GM12878 (cell line): ENCODE data around the gene ARID4B. TPM values are rescaled to one million over a fixed set of nuclear protein-coding genes. Genes with fewer than 3 reads are reported as not detected.

Experiments used
- ATAC-seq: fragments of 200-7000 bp; cut with Tn5 transposase; 3 replicates; pipeline ENCODE4 v1.9.1; 2020; ENCODE audit warnings: mild to moderate bottlenecking, moderate library complexity
- BruUV-seq: library from RNA; stranded (reverse); fragments of 400-500 nt; replicated peaks from 2 replicates; lab custom pipeline; 2021; lab: Mats Ljungman, UMichigan
- CTCF ChIA-PET: fragments of 300-600 bp; sonication (Branson Sonifier 250); formaldehyde crosslinking; extraction: SDS; loops from one replicate; lab custom pipeline; 2021; ENCODE audit warnings: inconsistent platforms; lab: Yijun Ruan, JAX
- POLR2A ChIA-PET: fragments of 350-600 bp; formaldehyde crosslinking; extraction: SDS; loops from one replicate; lab custom pipeline; 2021; ENCODE audit warnings: inconsistent platforms; lab: Charles Lee
- RAD21 ChIA-PET: fragments of 300-600 bp; sonication (Branson Sonifier 250); formaldehyde crosslinking; loops from one replicate; lab custom pipeline; 2023; ENCODE audit warnings: antibody characterized with exemption; ENCODE audit not compliant: unreplicated experiment; lab: Charles Lee
- SMC1A ChIA-PET: fragments of 300-600 bp; sonication (Branson Sonifier 250); formaldehyde crosslinking; loops from one replicate; lab custom pipeline; 2023; ENCODE audit not compliant: unreplicated experiment, uncharacterized antibody; lab: Charles Lee
- DNase-seq: peaks from one replicate; pipeline ENCODE4 v3.0.0-alpha.2; 2011; ENCODE audit warnings: low read depth, low spot score
- FAIRE-seq: peaks from 3 replicates; lab custom pipeline; 2011; peaks lifted over from hg19 to GRCh38; lab: Jason Lieb, UNC
- H2AFZ ChIP-seq: 2 replicates; pipeline ENCODE4 v1.6.0; 2011; ENCODE audit warnings: low read depth, low read length, control low read depth; ENCODE audit not compliant: control insufficient read depth
- H3K27ac ChIP-seq: 2 replicates; pipeline ENCODE4 v1.5.1; 2011; ENCODE audit warnings: control low read depth; ENCODE audit not compliant: control insufficient read depth, insufficient read depth
- H3K27me3 ChIP-seq, 2 experiments: replicated peaks in 1 of 2; 2 replicates each; pipeline versions ENCODE4 v1.6.0 to v1.6.1; 2011; ENCODE audit warnings: low read length in 1 of 2; ENCODE audit not compliant: control insufficient read depth in 2 of 2, insufficient read depth in 2 of 2
- H3K36me3 ChIP-seq, 2 experiments: 2 replicates each; pipeline ENCODE4 v1.5.1; 2011; ENCODE audit warnings: low read length in 1 of 2; ENCODE audit not compliant: control insufficient read depth in 2 of 2, insufficient read depth in 2 of 2
- H3K4me1 ChIP-seq: 2 replicates; pipeline ENCODE4 v1.6.1; 2011; ENCODE audit warnings: mild to moderate bottlenecking, low read length, moderate library complexity, mixed read lengths; ENCODE audit not compliant: control insufficient read depth, insufficient read depth
- H3K4me2 ChIP-seq: 2 replicates; pipeline ENCODE4 v1.6.0; 2011; ENCODE audit warnings: control low read depth; ENCODE audit not compliant: control insufficient read depth, insufficient read depth
- H3K4me3 ChIP-seq: fragments of 200-600 bp; sonication (generic); 2 replicates; pipeline ENCODE4 v1.5.1; 2016
- H3K79me2 ChIP-seq: 2 replicates; pipeline ENCODE4 v1.6.0; 2011; ENCODE audit warnings: low read length; ENCODE audit not compliant: control insufficient read depth, insufficient read depth
- H3K9ac ChIP-seq: 2 replicates; pipeline ENCODE4 v1.8.0; 2011; ENCODE audit warnings: low read length, control low read depth, mixed read lengths; ENCODE audit not compliant: control insufficient read depth, insufficient read depth
- H3K9me3 ChIP-seq: replicated peaks from 3 replicates; pipeline ENCODE4 v1.5.1; 2011; ENCODE audit warnings: mild to moderate bottlenecking, low read length; ENCODE audit not compliant: control insufficient read depth, insufficient read depth
- H4K20me1 ChIP-seq: 2 replicates; pipeline ENCODE4 v1.6.0; 2011; ENCODE audit not compliant: control insufficient read depth, insufficient read depth
- BACH1 ChIP-seq: fragments of 450-650 bp; IDR thresholded peaks from 2 replicates; pipeline ENCODE4 v1.6.1; 2017; ENCODE audit warnings: mild to moderate bottlenecking, borderline replicate concordance
- E2F4 ChIP-seq: IDR thresholded peaks from 2 replicates; pipeline ENCODE4 v1.6.1; 2012; ENCODE audit warnings: low read depth, low read length, improper control_type of control experiment
- E4F1 ChIP-seq: fragments of 450-650 bp; IDR thresholded peaks from 2 replicates; pipeline ENCODE4 v1.6.1; 2018; ENCODE audit warnings: borderline replicate concordance, mild to moderate bottlenecking; ENCODE audit not compliant: partially characterized antibody
- EGR1 ChIP-seq, 2 experiments: IDR thresholded peaks; 1 replicate in 1 of 2; 2 replicates in 1 of 2; pipeline ENCODE4 v1.6.1; 2011 to 2012; ENCODE audit warnings: low read depth in 2 of 2, low read length in 2 of 2, borderline replicate concordance in 1 of 2, mild to moderate bottlenecking in 1 of 2, moderate library complexity in 1 of 2
- ESRRA ChIP-seq: IDR thresholded peaks from 2 replicates; pipeline ENCODE4 v1.6.1; 2012; ENCODE audit warnings: mild to moderate bottlenecking, low read length, improper control_type of control experiment
- FOS ChIP-seq: IDR thresholded peaks from 3 replicates; pipeline ENCODE4 v1.6.1; 2011; ENCODE audit warnings: borderline replicate concordance; ENCODE audit not compliant: insufficient read length; ENCODE audit errors: extremely low read depth
- MEF2A ChIP-seq: IDR thresholded peaks from 2 replicates; pipeline ENCODE4 v1.6.1; 2011; ENCODE audit warnings: low read depth, mild to moderate bottlenecking, low read length, moderate library complexity; ENCODE audit not compliant: insufficient read depth
- MLLT1 ChIP-seq: fragments of 450-650 bp; IDR thresholded peaks from 2 replicates; pipeline ENCODE4 v1.6.1; 2016; ENCODE audit warnings: mild to moderate bottlenecking
- NRF1 ChIP-seq: conservative IDR thresholded peaks from 2 replicates; pipeline ENCODE4 v1.6.1; 2011; ENCODE audit warnings: mild to moderate bottlenecking, low read depth, low read length, improper control_type of control experiment
- SKIL ChIP-seq: fragments of 450-650 bp; IDR thresholded peaks from 2 replicates; pipeline ENCODE4 v1.6.1; 2017; ENCODE audit warnings: mild to moderate bottlenecking, low read depth, inconsistent platforms; ENCODE audit not compliant: poor library complexity, severe bottlenecking
- SMC3 ChIP-seq: IDR thresholded peaks from 2 replicates; pipeline ENCODE4 v1.6.1; 2011; ENCODE audit warnings: low read length, improper control_type of control experiment, borderline replicate concordance
- ZBTB33 ChIP-seq: fragments of 450-650 bp; IDR thresholded peaks from 2 replicates; pipeline ENCODE4 v1.6.1; 2017; ENCODE audit warnings: mild to moderate bottlenecking
- ZNF24 ChIP-seq: fragments of 450-650 bp; IDR thresholded peaks from 2 replicates; pipeline ENCODE4 v1.6.1; 2017; ENCODE audit warnings: antibody characterized with exemption, mild to moderate bottlenecking
- WGBS: methylation state at CpG from one replicate; pipeline ENCODE4 v1.1.6; 2016; ENCODE audit warnings: low lambda C conversion rate; ENCODE audit not compliant: insufficient replicate concordance, insufficient coverage; ENCODE audit errors: missing lambda C conversion rate; 5-methylcytosine and 5-hydroxymethylcytosine counted together
- in situ Hi-C: fragments of 300-500 bp; cut with MboI; formaldehyde crosslinking; loops from 9 replicates; pipeline ENCODE4 v1.14.3; 2018; ENCODE audit warnings: mixed read lengths
- intact Hi-C: fragments of 100-400 bp; cut with micrococcal nuclease; formaldehyde crosslinking; loops from one replicate; pipeline ENCODE4 v1.14.2; 2022; ENCODE audit not compliant: unreplicated experiment
- polyA plus RNA-seq, 11 experiments: library from polyadenylated mRNA; depleted of rRNA in 4 of 11; unstranded in 6 of 11; stranded (reverse) in 5 of 11; fragments of >200 nt; fragmentation: Nextera tagmentation in 4 of 11; fragmentation: Illumina TruSeq in 1 of 11; extraction: Ambion mirVana in 4 of 11; extraction: Trizol in 1 of 11; gene quantifications; 1 replicate in 1 of 11; 2 replicates in 10 of 11; pipeline versions ENCODE4 v1.2.1 to v1.2.3, GENCODE V29; 2011 to 2016; ENCODE audit warnings: inconsistent platforms in 2 of 11, missing spikeins in 2 of 11, low read depth in 1 of 11
- total RNA-seq, 4 experiments: library from RNA; depleted of rRNA in 3 of 4; stranded (reverse); fragments of >200 nt in 3 of 4; fragmentation: Illumina TruSeq in 1 of 4; extraction: Trizol in 1 of 4; gene quantifications; 2 replicates each; pipeline versions ENCODE4 v1.2.1 to v1.2.3, GENCODE V29; 2013 to 2021

The ARID4B gene
- total and polyA plus RNA-seq, 10 of the 15 experiments (the other 5 are each of a cell fraction or from before 2014, with no cell fraction given) = 13.6 to 39.1 (median 28.0) TPM

GRCh38 chr1:235124111-235124510 is 203.9 kb downstream of the ARID4B start:
- POLR2A ChIA-PET = interaction anchor here (0.5 to 1.3 kb wide), 3 partner anchors 36 to 634 kb away, joined by 3 to 4 read pairs (median 4); partner anchors contain the start of gene RBM34
- no peak overlapping the region for H3K4me2 ChIP-seq
- FAIRE-seq (no peak), ATAC-seq (no peak), DNase-seq (no peak)
- H3K27ac ChIP-seq = no peak overlapping the region
- H3K4me1 ChIP-seq = 0 out of 2 replicates have a peak, but pooled peaks cover 3% of the 10 kb centered on the region
- no peaks in the 10 kb centered on the region for H3K9me3 ChIP-seq
- in situ Hi-C loops (no loop called here), intact Hi-C loops (no loop called here)
- RAD21 ChIA-PET = interaction anchor here (0.8 kb wide), 2 partner anchors 18 to 19 kb away, joined by 3 to 5 read pairs; no protein-coding TSS in a partner anchor
- H3K79me2 ChIP-seq = peaks cover 88% of the 10 kb centered on the region
- H2AFZ ChIP-seq = no peak overlapping the region
- peak overlapping the region; percentile 44; the same call in 1 of the 2 replicates for H3K4me3 ChIP-seq
- H3K9ac ChIP-seq = no peak overlapping the region
- CTCF ChIA-PET = interaction anchor here (6.8 to 7.3 kb wide), 2 partner anchors 18 to 292 kb away, joined by 33 to 64 read pairs; no protein-coding TSS in a partner anchor
- no TSS peak for BruUV-seq
- peaks cover 2 to 17% of the 10 kb centered on the region in 2 experiments; a peak in 3 of 4 replicates for H3K36me3 ChIP-seq
- no peaks in the 10 kb centered on the region for H3K27me3 ChIP-seq
- TF ChIP-seq ZNF24 (no peak), MLLT1 (peak; percentile 55; the same call in 1 of the 2 replicates), E2F4 (no peak), EGR1 (IDR thresholded peaks at IDR 0.05; ENCODE audit: borderline replicate concordance in 1 of 2, low read depth in 2 of 2, low read length in 2 of 2) (no peak), FOS (no peak), ESRRA (no peak), E4F1 (no peak), SKIL (no peak), BACH1 (no peak), ZBTB33 (0 out of 2 replicates have a peak, but pooled peaks have one; percentile 56), SMC3 (no peak), MEF2A (no peak), NRF1 (no peak)
- SMC1A ChIA-PET = interaction anchor here (1.1 to 2.1 kb wide), 2 partner anchors 18 to 58 kb away, joined by 3 to 12 read pairs; no protein-coding TSS in a partner anchor
- 83% methylated on average over 9 of the region's 9 CpGs for WGBS
- no peaks in the 10 kb centered on the region for H4K20me1 ChIP-seq
